ENCODE results near the gene MYBL2. TPM values are rescaled to one million over a fixed set of nuclear protein-coding genes. Genes with fewer than 3 reads are reported as not detected.

The MYBL2 gene
- polyA plus RNA-seq, 1 donor (not counting 4 experiments of a cell fraction or from before 2014, with no cell fraction given) = 4.0 TPM

- no peak for DNase-seq (ENCODE audit: low read depth, low spot score)
- H2AFZ ChIP-seq (ENCODE audit: control insufficient read depth, low read length) = no peak overlapping the region
- no peak overlapping the region for H3K9ac ChIP-seq (ENCODE audit: control insufficient read depth, extremely low read depth, insufficient read depth, low read length)
- H3K27me3 ChIP-seq (ENCODE audit: control insufficient read depth, extremely low read depth, insufficient read depth, low read length) = no peaks in the 10 kb centered on the region
- no peaks in the 10 kb centered on the region for H3K79me2 ChIP-seq (ENCODE audit: control insufficient read depth, insufficient read depth, low read length)
- H3K27ac ChIP-seq (ENCODE audit: control insufficient read depth, insufficient read depth, low read length) = no peak overlapping the region
- H3K4me1 ChIP-seq (ENCODE audit: control insufficient read depth, extremely low read depth, insufficient read depth, low read length) = no peaks in the 10 kb centered on the region
- FAIRE-seq = no peak
- H3K4me2 ChIP-seq (ENCODE audit: control insufficient read depth, extremely low read depth, insufficient read depth, low read depth, low read length) = no peak overlapping the region
- TF ChIP-seq, protein P1, sequence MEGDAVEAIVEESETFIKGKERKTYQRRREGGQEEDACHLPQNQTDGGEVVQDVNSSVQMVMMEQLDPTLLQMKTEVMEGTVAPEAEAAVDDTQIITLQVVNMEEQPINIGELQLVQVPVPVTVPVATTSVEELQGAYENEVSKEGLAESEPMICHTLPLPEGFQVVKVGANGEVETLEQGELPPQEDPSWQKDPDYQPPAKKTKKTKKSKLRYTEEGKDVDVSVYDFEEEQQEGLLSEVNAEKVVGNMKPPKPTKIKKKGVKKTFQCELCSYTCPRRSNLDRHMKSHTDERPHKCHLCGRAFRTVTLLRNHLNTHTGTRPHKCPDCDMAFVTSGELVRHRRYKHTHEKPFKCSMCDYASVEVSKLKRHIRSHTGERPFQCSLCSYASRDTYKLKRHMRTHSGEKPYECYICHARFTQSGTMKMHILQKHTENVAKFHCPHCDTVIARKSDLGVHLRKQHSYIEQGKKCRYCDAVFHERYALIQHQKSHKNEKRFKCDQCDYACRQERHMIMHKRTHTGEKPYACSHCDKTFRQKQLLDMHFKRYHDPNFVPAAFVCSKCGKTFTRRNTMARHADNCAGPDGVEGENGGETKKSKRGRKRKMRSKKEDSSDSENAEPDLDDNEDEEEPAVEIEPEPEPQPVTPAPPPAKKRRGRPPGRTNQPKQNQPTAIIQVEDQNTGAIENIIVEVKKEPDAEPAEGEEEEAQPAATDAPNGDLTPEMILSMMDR (optimal IDR thresholded peaks at IDR 0.05 in 1 of 3, IDR thresholded peaks at IDR 0.05 in 1 of 3, conservative IDR thresholded peaks at IDR 0.05 in 1 of 3; ENCODE audit: extremely low read depth in 1 of 3, insufficient read depth in 2 of 3, low read length in 3 of 3) = no peak
- TF ChIP-seq EZH2 (IDR thresholded peaks at IDR 0.05; ENCODE audit: low read length) = no peak
- H3K4me3 ChIP-seq (ENCODE audit: control insufficient read depth in 2 of 3, extremely low read depth in 1 of 3, insufficient read depth in 2 of 3, low read depth in 1 of 3, low read length in 3 of 3) = no peak overlapping the region
- H3K9me1 ChIP-seq (ENCODE audit: control insufficient read depth, extremely low read depth, insufficient read depth, low read length) = no peaks in the 10 kb centered on the region
- H3K36me3 ChIP-seq (ENCODE audit: control insufficient read depth in 2 of 2, extremely low read depth in 1 of 2, insufficient read depth in 2 of 2, low read length in 2 of 2) = no peaks in the 10 kb centered on the region
- dilution Hi-C loops (cut with MboI; ENCODE audit: extremely low pct_ligation_motif_present, low sequenced_read_pairs) = no loop called here
- no peaks in the 10 kb centered on the region for H3K9me3 ChIP-seq (ENCODE audit: control insufficient read depth, low read depth, low read length)
- H4K20me1 ChIP-seq (ENCODE audit: control insufficient read depth, extremely low read depth, insufficient read depth, low read length) = no peaks in the 10 kb centered on the region
Observed at GRCh38 chr20:43739148-43739749, 72.3 kb downstream of the MYBL2 start.

GRCh38 chr20:43740642-43741041 lies 73.7 kb downstream of the MYBL2 start:
- TF ChIP-seq, protein P1 (optimal IDR thresholded peaks at IDR 0.05 in 1 of 3, IDR thresholded peaks at IDR 0.05 in 1 of 3, conservative IDR thresholded peaks at IDR 0.05 in 1 of 3; ENCODE audit: extremely low read depth in 1 of 3, insufficient read depth in 2 of 3, low read length in 3 of 3) = no peak
- TF ChIP-seq EZH2 (IDR thresholded peaks at IDR 0.05; ENCODE audit: low read length) = no peak
- no peaks in the 10 kb centered on the region for H3K9me3 ChIP-seq (ENCODE audit: control insufficient read depth, low read depth, low read length)
- no peaks in the 10 kb centered on the region for H4K20me1 ChIP-seq (ENCODE audit: control insufficient read depth, extremely low read depth, insufficient read depth, low read length)
- H3K36me3 ChIP-seq (ENCODE audit: control insufficient read depth in 2 of 2, extremely low read depth in 1 of 2, insufficient read depth in 2 of 2, low read length in 2 of 2) = no peaks in the 10 kb centered on the region
- no peak overlapping the region for H3K4me3 ChIP-seq (ENCODE audit: control insufficient read depth in 2 of 3, extremely low read depth in 1 of 3, insufficient read depth in 2 of 3, low read depth in 1 of 3, low read length in 3 of 3)
- H3K4me2 ChIP-seq (ENCODE audit: control insufficient read depth, extremely low read depth, insufficient read depth, low read depth, low read length) = no peak overlapping the region
- dilution Hi-C loops (cut with MboI; ENCODE audit: extremely low pct_ligation_motif_present, low sequenced_read_pairs) = no loop called here
- H3K27ac ChIP-seq (ENCODE audit: control insufficient read depth, insufficient read depth, low read length) = no peak overlapping the region
- FAIRE-seq = no peak
- H3K27me3 ChIP-seq (ENCODE audit: control insufficient read depth, extremely low read depth, insufficient read depth, low read length) = no peaks in the 10 kb centered on the region
- no peak overlapping the region for H2AFZ ChIP-seq (ENCODE audit: control insufficient read depth, low read length)
- H3K9ac ChIP-seq (ENCODE audit: control insufficient read depth, extremely low read depth, insufficient read depth, low read length) = no peak overlapping the region
- no peaks in the 10 kb centered on the region for H3K4me1 ChIP-seq (ENCODE audit: control insufficient read depth, extremely low read depth, insufficient read depth, low read length)
- no peaks in the 10 kb centered on the region for H3K79me2 ChIP-seq (ENCODE audit: control insufficient read depth, insufficient read depth, low read length)
- DNase-seq (ENCODE audit: low read depth, low spot score) = no peak
- no peaks in the 10 kb centered on the region for H3K9me1 ChIP-seq (ENCODE audit: control insufficient read depth, extremely low read depth, insufficient read depth, low read length)
